ENCODE data around the gene KNCN.

The KNCN gene

GRCh38 chr1:46497665-46498064 is 53.8 kb downstream of the KNCN start:
- DNase-seq (ENCODE audit: low read depth): no peak

GRCh38 chr1:46497020-46497419 is 54.4 kb downstream of the KNCN start:
- DNase-seq (ENCODE audit: low read depth): no peak

- no peak for DNase-seq (ENCODE audit: low read depth)
Observed at GRCh38 chr1:46496505-46496904, 54.9 kb downstream of the KNCN start.

- no peak for DNase-seq (ENCODE audit: low read depth)
Observed at GRCh38 chr1:46495778-46496177, 55.7 kb downstream of the KNCN start.

Data from stimulated activated CD8-positive, alpha-beta memory T cell treated with anti-CD3 and anti-CD28 coated beads, Interleukin-7, amount 100 ng/mL, for 24 hours (primary cell).